H1 (cell line): ENCODE data around the gene STX19. TPM values are rescaled to one million over a fixed set of nuclear protein-coding genes. Genes with fewer than 3 reads are reported as not detected.

Experiments
- KDM4A ChIP-seq: IDR thresholded peaks from one replicate; pipeline ENCODE4 v1.7.1; 2012; ENCODE audit warnings: low read depth, mild to moderate bottlenecking, moderate library complexity, low read length, inconsistent platforms; ENCODE audit not compliant: severe bottlenecking
- polyA plus RNA-seq, 7 experiments: library from polyadenylated mRNA; depleted of rRNA in 3 of 7; stranded (reverse) in 5 of 7; unstranded in 2 of 7; fragments of >200 nt in 5 of 7; fragments of 200-250 nt in 2 of 7; gene quantifications; 1 replicate in 5 of 7; 2 replicates in 1 of 7; 4 replicates in 1 of 7; pipeline versions ENCODE4 v1.2.1 to v1.2.3, GENCODE V29; 2011 to 2013; ENCODE audit warnings: missing spikeins in 2 of 7, mixed read lengths in 2 of 7
- total RNA-seq: library from RNA; stranded (reverse); fragmentation: NEBNext Ultra II Directional; extraction: Animal tissue kit (Norgen Biotek cat#: 25700); gene quantifications from 2 replicates; pipeline ENCODE4 v1.2.1, GENCODE V29; 2021

Gene STX19
- total and polyA plus RNA-seq, 2 of the 8 experiments (the other 6 are each of a cell fraction or from before 2014, with no cell fraction given): not detected

GRCh38 chr3:94065122-94065521 lies 36.7 kb upstream of the STX19 start (continued):
- TF ChIP-seq KDM4A: no peak
